Kidney tubule cell (primary cell): ENCODE measurements around the gene LUC7L.

Experiments
- DNase-seq: peaks from one replicate; pipeline ENCODE4 v3.0.0-alpha.2; 2018; ENCODE audit warnings: low spot score

LUC7L gene

DNA sequence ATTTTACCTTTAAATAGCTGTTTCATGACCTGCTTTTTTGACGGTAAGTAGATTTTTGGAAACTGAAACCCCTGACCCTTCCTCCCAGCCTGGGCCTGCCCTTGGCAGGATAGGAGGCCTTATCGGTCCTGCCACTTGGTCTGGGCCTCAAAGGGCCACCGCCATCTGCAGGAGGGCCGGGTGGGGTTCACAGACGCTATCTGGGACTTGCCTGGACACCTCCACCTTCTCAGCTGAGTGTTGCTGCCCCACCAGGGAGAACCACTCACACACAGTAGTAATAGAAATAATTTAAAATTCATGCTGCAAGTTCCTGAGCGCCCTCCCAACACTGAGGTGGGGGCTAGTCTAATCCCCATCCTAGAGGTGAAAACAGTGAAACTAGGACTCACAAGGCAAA is 86.2 kb downstream of the LUC7L start:
- no peak for DNase-seq

DNA sequence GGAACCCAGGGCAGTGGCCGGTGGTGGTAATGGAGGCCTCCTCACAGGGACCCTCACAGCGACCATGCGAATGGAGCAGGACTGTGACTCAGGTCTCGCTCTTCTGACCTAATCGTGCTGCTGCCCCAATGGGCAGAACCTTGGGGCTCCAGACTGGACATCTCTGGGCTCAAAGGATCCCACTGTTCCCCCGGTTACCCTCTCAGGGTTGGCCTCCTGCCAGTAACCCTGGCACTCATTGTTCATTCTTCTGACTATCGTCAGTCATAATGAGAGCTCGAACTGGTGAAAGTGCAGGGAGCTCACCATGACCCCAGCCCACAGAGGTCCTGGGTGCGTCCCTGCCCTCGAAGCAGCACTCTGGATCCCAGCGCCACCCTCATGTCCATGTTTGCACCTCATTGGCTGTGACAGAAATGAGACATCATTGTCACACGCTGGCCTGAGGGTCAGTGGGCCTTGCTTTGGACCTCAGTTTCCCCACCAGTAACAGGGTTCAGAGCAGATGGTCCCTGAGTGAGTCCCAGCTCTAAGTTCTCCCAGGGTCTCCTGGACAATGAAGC is 86.8 kb downstream of the LUC7L start:
- no peak for DNase-seq

DNA sequence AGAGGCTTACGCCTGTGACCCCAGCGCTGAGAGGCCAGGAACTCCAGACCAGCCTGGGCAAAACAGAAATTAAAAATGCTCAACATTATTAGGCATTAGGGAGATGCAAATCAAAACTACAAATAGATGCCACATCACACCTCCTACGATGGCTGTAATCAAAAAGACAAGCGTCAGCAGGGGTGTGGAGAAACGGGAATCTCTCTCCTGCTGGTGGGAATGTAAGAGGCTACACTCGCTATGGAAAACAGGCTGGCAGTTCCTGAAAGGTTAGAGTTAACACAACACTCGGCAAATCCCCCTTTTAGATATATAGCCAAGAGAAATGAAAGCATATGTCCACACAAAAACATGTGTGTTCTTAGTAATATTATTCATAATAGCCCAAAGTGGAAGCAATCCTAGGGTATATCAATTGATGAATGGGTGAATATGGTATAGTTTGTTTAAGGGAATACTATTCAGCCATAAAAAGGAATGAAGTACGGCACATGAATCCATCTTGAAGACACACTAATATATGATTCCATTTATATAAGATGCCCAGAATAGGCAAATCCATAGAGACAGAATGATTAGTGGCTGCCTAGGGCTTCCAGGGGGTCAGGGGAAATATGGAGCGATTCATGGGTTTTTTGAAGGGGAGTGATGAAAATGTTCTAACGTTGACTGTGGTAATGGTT is 88.9 kb downstream of the LUC7L start:
- no peak for DNase-seq
